Loucy (cell line): ENCODE results near the gene POU2AF2.
"Not testable (repeated sequence)": the region's sequence is repeated elsewhere in the genome, so short reads cannot be mapped to it uniquely, and the experiment has no call there.

Source experiments
- EZH2phosphoT487 ChIP-seq: fragments of 200-600 bp; IDR thresholded peaks from 2 replicates; pipeline ENCODE4 v1.6.1; 2018; ENCODE audit warnings: antibody characterized with exemption, mild to moderate bottlenecking, moderate library complexity, borderline replicate concordance
- TF ChIP-seq, protein P1 (sequence below): fragments of 200-600 bp; sonication (generic); conservative IDR thresholded peaks from 2 replicates; pipeline ENCODE4 v1.5.1; 2014; ENCODE audit warnings: mild to moderate bottlenecking, antibody characterized with exemption, low read length

- TF ChIP-seq, protein P1, sequence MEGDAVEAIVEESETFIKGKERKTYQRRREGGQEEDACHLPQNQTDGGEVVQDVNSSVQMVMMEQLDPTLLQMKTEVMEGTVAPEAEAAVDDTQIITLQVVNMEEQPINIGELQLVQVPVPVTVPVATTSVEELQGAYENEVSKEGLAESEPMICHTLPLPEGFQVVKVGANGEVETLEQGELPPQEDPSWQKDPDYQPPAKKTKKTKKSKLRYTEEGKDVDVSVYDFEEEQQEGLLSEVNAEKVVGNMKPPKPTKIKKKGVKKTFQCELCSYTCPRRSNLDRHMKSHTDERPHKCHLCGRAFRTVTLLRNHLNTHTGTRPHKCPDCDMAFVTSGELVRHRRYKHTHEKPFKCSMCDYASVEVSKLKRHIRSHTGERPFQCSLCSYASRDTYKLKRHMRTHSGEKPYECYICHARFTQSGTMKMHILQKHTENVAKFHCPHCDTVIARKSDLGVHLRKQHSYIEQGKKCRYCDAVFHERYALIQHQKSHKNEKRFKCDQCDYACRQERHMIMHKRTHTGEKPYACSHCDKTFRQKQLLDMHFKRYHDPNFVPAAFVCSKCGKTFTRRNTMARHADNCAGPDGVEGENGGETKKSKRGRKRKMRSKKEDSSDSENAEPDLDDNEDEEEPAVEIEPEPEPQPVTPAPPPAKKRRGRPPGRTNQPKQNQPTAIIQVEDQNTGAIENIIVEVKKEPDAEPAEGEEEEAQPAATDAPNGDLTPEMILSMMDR: not testable (repeated sequence)
- TF ChIP-seq EZH2phosphoT487: not testable (repeated sequence)
These were observed 22.6 kb upstream of the POU2AF2 start for GRCh38 chr11:111222821-111223455.
